ENCODE results near the gene OR10Z1. TPM values are rescaled to one million over a fixed set of nuclear protein-coding genes. Genes with fewer than 3 reads are reported as not detected.

The OR10Z1 gene, protein sequence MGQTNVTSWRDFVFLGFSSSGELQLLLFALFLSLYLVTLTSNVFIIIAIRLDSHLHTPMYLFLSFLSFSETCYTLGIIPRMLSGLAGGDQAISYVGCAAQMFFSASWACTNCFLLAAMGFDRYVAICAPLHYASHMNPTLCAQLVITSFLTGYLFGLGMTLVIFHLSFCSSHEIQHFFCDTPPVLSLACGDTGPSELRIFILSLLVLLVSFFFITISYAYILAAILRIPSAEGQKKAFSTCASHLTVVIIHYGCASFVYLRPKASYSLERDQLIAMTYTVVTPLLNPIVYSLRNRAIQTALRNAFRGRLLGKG
- total RNA-seq, result not detected in 2 replicates

DNA sequence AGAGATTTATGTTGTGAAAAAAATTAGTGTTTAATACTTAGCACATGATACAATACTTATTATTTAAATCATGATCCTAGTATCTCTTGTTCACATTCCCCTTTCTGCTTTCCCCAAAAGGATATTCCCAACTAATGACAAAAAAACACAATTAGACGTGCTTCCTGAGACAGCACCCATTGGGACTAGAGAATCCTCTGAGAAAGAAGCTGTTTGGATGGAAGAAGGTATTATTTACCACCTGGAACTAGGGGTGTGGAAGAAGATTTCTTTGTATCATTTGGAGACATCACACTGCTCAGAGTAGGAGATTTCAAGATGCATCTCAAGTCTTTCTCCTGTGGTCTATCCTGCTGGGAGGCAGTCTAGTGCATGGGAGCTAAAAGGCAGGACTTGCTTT is at the start of gene OR10Z1:
Gene OR10Z1 (plus strand): TSS at position 301 of the 400 bp plus-strand sequence. CDS start 1,171 bp downstream, outside the sequence.
- DNase-seq (ENCODE audit: low read depth), result no peak

- no peak for DNase-seq (ENCODE audit: low read depth)
Observed at GRCh38 chr1:158559696-158560095, 45.4 kb upstream of the OR10Z1 start.

DNA sequence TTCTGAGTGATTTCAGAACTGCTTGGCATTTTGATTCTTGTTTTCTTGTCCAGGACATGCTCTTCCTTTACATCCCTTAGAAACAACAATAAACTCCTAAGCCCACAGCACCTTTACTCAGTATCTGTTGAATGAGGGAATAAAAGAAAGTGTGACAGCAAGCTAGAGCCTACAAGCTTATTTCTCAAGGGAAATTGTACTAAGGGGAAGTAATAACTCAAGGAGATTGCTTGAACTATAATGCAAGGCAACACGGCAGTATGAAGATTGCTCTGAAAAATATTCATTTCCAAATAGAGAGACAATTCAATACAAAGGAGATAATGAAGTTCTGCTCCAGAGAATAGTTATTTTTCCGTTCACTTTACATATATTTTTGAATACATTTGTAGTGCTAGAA is 41.2 kb upstream of the OR10Z1 start:
- DNase-seq (ENCODE audit: low read depth), result no peak

- DNase-seq (ENCODE audit: low read depth), result no peak
Observed at GRCh38 chr1:158564608-158565007, 40.5 kb upstream of the OR10Z1 start.

- DNase-seq (ENCODE audit: low read depth), result no peak
Observed at GRCh38 chr1:158570480-158570879, 34.6 kb upstream of the OR10Z1 start, which contains the start of gene OR6P1. OR6P1 (minus strand) TSS chr1:158570580; CDS start chr1:158563604, 6,976 bp downstream.

DNA sequence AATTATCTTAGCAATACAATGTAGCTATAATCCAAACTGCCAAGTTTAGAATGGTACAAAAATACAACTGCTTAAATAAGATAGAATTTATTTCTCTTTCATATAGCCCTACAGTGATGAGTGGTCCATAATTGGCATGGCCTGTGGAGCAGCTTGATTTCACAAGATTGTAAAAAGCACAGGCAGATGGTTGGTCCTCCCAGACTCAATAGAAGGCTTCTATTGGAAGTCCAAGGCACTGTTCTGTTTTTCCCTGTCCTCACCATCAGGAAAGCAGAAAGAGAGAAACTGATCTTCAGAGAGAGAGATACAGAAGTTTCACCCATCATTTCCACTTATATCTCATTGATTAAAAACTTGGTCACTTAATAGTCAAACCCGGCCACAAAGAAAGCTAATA is 32.8 kb upstream of the OR10Z1 start:
- DNase-seq (ENCODE audit: low read depth), result no peak

DNA sequence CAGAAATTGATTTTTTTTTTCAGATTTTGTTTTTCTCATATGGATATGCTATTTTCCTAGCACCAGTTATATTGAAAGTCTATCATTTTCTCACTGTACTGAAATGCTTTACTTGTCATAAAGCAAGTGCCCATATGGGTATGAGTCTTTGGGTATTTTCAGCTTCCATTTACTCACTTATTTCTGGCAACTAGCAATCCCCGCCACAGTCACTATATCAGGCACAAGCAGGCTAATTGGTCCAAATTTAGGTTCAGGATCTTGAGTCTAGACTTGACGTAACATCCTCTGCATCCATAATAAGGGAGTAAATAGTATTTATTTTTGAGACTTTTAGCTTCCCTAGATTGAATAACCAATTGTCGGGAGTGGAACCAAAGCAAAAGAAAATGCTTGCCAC is 27.5 kb upstream of the OR10Z1 start:
- DNase-seq (ENCODE audit: low read depth), result no peak

DNA sequence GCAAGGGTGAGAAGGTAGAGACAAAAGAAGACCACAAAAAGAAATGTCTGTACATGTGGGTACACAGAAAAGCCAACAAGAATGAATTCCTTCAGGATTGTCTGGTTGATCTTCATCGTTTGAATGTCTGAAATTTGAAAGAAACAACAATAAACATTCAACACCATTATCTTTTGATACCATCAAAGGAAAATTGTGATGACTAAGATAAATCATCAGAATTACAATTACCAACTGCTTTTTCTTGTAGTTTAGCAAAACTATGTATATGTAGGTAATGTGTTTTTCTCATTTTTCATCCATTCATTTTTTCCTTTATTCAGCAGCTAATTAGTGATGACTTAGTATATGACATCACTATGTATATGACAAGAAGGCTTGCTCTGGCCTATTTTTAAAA is 25.3 kb upstream of the OR10Z1 start, which contains the start of gene OR10X1:
Gene OR10X1 (minus strand): TSS at position 167 of the 400 bp plus-strand sequence. CDS start 0 bp downstream, at position 167.
- DNase-seq (ENCODE audit: low read depth), result no peak

DNA sequence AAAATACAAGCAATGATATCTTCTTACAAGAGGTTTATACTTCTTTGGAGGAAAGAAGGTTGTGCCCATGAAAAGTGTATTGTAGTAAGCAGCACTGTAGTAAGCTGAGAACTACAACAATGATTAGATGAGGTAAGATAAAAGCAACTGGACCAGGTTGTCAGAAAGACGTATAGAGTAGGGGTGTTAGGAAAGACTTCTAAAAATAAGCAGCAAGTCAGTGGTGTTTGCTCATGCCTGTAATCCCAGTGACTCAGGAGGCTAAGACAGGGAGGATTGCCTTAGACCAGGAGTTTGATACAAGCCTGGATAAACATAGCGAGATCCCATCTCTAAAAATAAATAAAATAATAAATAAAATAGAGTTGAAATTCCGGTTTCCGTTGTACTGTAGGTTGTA is 21.1 kb upstream of the OR10Z1 start:
- no peak for DNase-seq (ENCODE audit: low read depth)

GRCh38 chr1:158586942-158587341 is 18.1 kb upstream of the OR10Z1 start:
- DNase-seq (ENCODE audit: low read depth), result no peak

- DNase-seq (ENCODE audit: low read depth), result no peak
Observed at GRCh38 chr1:158600735-158601134, 4.3 kb upstream of the OR10Z1 start.

- no peak for DNase-seq (ENCODE audit: low read depth)
Observed at GRCh38 chr1:158607296-158607695, 2.2 kb downstream of the OR10Z1 start.

- no peak for DNase-seq (ENCODE audit: low read depth)
Observed at GRCh38 chr1:158611916-158612315, 6.8 kb downstream of the OR10Z1 start.

DNA sequence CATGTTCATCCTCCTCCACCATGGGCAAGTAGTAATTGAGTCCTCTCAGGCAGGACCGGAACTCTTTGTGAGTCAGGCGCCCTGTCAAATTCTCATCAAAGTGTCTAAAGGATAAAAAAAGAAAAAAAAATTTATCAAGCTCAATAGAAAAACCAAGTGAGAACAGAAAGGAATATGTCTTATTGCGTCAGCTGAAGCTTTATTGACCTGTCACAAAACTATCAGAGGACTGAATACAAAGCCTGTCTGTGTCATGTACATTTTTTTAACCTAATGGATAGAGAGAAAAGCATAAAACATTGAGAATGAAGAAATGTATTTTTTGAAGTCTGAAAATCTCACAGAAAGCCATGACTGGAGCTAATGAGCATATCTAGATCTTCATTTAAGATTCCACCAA is 8.7 kb downstream of the OR10Z1 start:
- DNase-seq (ENCODE audit: low read depth), result no peak

DNA sequence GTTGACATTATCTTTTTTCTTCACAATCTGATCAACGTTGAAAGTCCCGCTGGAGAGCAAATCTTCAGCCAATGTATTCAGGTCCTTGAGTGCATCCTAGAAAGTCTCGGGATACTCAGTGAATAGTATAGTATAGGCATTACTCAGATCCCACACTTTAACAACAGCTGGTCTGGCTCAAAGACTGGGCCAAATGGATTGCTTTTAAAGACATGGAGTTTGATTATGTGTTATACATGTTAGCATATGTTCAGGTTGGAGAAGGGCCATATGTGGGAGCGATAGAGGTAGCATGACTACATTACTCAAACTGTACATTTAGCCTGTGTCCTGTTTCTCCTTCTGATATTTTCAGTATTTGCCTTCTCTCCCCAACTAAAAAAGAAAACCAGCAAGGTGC is 33.1 kb downstream of the OR10Z1 start:
- DNase-seq (ENCODE audit: low read depth), result no peak

DNA sequence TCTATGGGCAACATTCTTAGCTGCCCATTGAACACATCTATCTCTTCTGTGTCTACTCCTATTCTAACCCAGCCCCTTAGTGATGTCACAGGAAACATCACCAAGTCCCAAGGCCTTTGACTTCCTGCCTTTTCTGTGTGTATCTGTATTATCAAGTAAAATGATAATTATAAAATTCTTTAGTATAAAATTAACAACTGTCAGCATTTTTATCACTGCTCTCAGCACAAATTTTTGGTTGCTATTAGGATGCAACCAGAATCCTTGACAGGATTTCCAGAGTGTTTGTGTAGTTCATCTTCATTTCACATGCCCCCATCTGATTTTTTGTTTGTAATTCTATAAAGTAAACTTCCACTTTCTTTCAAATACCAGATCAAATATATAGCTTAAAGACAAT is 33.8 kb downstream of the OR10Z1 start:
- DNase-seq (ENCODE audit: low read depth), result no peak

- DNase-seq (ENCODE audit: low read depth), result no peak
Observed at GRCh38 chr1:158644449-158644848, 39.4 kb downstream of the OR10Z1 start.

DNA sequence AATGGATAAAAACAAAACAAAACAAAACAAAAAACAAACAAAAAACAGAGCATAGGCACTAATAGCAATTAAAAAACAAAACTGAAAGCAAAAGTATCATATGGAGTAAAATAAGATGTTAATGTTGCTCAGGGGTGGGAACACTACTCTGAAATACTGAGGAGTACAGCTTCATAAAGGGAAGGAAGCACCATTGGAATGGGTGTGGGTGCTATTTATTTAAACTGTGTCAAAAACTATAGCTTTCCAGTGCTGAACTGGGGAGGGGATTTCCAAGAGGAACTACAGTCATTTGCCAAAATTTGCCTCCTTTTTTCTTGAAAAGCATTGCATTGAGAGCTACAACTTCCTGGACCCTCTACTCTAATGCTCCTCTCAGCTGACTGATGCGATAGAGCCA is 41.4 kb downstream of the OR10Z1 start:
- DNase-seq (ENCODE audit: low read depth), result no peak

DNA sequence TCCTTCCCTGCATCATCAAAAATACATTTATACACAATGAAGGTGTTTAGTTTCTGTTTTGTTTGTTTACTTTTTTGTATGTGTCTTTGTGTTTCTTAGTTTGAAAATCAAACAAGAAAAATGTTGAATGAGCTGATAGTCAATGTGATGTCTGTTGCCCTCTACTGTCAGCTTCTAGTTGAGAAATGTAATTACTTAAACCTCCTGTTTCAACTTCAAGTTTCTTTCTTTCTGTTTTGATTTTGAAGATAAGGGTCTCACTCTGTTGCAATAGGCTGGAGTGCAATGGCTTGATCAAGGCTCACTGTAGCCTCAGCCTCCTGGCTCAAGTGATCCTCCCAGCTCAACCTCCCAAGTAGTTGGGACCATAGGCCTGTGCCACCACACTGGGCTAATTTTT is 44.0 kb downstream of the OR10Z1 start:
- DNase-seq (ENCODE audit: low read depth), result no peak

DNA sequence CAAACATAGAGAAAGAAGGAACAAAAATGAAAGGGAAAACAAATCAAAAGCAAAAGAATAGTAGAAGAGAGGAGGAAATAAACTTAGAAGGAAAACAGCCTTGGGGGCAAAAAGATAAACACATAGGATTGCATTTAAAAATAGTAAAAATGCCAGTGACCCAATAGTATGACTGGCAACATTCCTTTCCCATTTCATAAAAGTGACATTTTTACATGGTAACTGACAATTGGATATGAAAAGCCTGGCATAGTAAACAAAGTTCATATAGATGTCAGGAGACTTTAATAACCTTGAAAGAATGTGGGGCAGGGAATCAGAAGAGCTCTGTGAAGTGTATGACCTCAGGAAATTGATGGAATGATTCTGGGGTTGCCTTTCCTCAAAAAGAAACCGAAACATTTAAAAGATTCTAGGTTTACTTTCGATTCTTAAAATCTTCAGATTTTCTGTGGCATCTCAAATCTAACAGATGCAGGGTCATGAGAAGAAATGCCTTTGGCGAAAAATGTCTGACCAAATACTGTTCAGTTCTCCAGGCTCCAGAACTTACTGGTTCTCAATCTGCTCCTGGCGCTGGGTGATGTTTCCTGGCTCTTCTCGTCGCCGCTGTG is 47.8 kb downstream of the OR10Z1 start:
- no peak for DNase-seq (ENCODE audit: low read depth)

DNA sequence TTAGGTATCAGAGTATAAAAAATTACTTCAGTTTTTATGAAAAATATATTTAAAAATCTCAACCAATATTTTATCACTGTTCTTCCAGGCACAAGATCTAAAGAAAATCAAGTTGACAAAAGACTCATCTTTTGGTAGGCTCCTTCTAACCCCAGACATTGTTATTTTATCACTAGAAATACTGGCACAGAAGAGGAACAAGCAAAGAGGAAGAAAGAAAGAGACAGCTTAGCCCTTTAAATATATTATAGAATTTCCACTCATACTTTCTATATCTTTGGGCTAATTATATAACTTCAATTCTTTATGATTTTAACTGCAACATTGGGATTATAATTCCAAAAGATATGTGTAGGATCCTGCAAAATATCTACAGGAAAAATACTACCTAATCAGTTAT is 49.0 kb downstream of the OR10Z1 start:
- DNase-seq (ENCODE audit: low read depth), result no peak

DNA sequence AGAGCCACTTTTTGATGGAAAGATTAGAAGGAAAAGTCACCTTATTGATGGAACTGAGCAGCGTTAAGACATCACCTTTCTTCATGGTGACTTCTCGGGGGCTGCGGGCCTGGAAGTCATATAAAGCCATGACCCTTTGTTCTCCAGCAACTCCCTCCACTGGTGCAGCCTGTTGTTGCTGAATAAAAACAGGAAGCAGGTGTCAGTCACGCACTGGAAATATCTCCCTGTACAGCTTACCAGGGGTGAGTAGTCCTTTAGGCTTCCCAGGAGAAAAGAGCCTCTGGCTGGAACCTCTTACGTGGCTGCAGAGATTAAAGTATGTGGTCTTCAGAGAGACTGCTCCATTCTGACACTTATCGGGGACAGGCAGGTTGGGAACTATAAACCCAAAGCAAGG is 49.5 kb downstream of the OR10Z1 start:
- DNase-seq (ENCODE audit: low read depth), result no peak
